Measurements from ENCODE around the gene CDK14. TPM values are rescaled to one million over a fixed set of nuclear protein-coding genes. Genes with fewer than 3 reads are reported as not detected.

Gene CDK14
- total RNA-seq, 4 donors from 2014 or later: 0.18 to 74.3 (median 7.3) TPM

DNA sequence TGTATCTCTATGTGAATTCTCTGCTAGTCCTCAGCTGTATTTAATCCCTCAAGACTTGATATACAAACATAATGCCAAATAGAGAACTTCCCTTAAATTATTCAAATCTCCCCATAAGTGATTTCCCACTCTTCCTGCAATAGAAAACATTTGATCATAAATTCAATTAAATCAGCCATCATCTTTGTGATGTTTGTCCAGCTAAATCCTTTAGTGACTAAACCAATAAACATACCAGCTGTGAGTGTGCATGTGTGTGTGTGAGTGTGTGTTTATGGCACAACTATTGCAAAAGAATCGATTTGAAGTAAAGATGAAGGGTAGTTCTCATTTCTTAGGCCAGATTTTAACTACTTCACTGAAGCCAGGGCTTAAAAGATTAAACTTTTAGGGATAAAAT lies 492.6 kb downstream of the CDK14 start:
- TF ChIP-seq CTCF (IDR thresholded peaks at IDR 0.05): no peak
- no peak for TF ChIP-seq POLR2A (IDR thresholded peaks at IDR 0.05)
- Histone ChIP-seq H3K4me1 (no peaks in the 10 kb centered on the region), H3K36me3 (no peaks in the 10 kb centered on the region), H3K27me3 (no peaks in the 10 kb centered on the region), H3K4me3 (no peak overlapping the region), H3K9me3 (no peaks in the 10 kb centered on the region), H3K27ac (no peak overlapping the region)
- DNase-seq: no peak

GRCh38 chr7:91089382-91089963 lies 493.4 kb downstream of the CDK14 start:
- Histone ChIP-seq H3K4me3 (no peak overlapping the region), H3K27me3 (no peaks in the 10 kb centered on the region), H3K4me1 (no peaks in the 10 kb centered on the region), H3K9me3 (no peaks in the 10 kb centered on the region), H3K36me3 (no peaks in the 10 kb centered on the region), H3K27ac (no peak overlapping the region)
- DNase-seq: no peak
- TF ChIP-seq POLR2A (IDR thresholded peaks at IDR 0.05) (no peak), CTCF (IDR thresholded peaks at IDR 0.05) (peak; percentile 34 to 68 (median 51))

GRCh38 chr7:91090684-91091083 lies 494.6 kb downstream of the CDK14 start:
- H3K36me3 ChIP-seq: no peaks in the 10 kb centered on the region
- DNase-seq: no peak
- no peaks in the 10 kb centered on the region for H3K4me1 ChIP-seq
- no peak overlapping the region for H3K4me3 ChIP-seq
- no peak overlapping the region for H3K27ac ChIP-seq
- no peak for TF ChIP-seq POLR2A (IDR thresholded peaks at IDR 0.05)
- no peak for TF ChIP-seq CTCF (IDR thresholded peaks at IDR 0.05)
- H3K27me3 ChIP-seq: no peaks in the 10 kb centered on the region
- H3K9me3 ChIP-seq: no peaks in the 10 kb centered on the region

DNA sequence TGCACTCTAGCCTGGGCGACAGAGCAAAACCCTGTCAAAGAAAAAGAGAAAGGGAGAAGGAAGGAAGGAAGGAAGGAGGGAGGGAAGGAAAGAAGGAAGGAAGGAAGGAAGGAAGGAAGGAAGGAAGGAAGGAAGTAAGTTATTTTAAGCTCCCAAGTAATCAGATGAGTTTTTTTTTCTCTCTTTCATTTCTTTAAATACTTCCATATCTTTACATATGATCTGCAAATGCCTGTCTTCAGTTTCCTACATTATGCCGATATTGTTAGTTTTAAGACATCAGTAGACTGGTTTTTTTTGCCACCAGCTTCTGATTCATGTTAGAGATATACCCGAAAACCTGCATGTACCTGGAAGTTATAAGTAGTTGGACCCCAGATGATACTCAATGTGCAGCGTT lies 495.5 kb downstream of the CDK14 start:
- Histone ChIP-seq H3K4me1 (no peaks in the 10 kb centered on the region), H3K36me3 (no peaks in the 10 kb centered on the region), H3K9me3 (no peaks in the 10 kb centered on the region), H3K4me3 (no peak overlapping the region), H3K27me3 (no peaks in the 10 kb centered on the region), H3K27ac (no peak overlapping the region)
- DNase-seq: no peak
- TF ChIP-seq CTCF (IDR thresholded peaks at IDR 0.05): no peak
- no peak for TF ChIP-seq POLR2A (IDR thresholded peaks at IDR 0.05)

DNA sequence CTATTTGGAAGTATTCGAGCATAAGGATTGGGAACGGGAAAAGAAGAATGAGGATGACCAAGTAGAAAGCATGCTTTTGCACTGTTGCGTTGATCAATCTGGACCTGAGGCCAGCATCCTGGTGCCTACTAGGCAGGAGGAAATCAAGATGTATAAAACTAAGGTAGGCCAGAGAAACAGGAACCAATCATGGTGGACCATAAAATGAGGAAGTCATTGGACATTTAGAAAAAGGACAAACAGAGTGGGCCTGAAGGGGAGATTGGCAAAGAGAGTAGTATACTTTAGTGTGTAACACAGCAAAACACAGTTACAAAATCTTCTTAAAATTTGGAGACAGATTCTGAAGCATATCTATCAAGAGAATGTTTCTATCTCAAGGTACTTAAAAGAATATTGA lies 497.1 kb downstream of the CDK14 start:
- no peak for TF ChIP-seq CTCF (IDR thresholded peaks at IDR 0.05)
- TF ChIP-seq POLR2A (IDR thresholded peaks at IDR 0.05): no peak
- no peaks in the 10 kb centered on the region for H3K4me1 ChIP-seq
- no peak for DNase-seq
- no peak overlapping the region for H3K27ac ChIP-seq
- no peaks in the 10 kb centered on the region for H3K9me3 ChIP-seq
- H3K27me3 ChIP-seq: no peaks in the 10 kb centered on the region
- no peak overlapping the region for H3K4me3 ChIP-seq
- H3K36me3 ChIP-seq: no peaks in the 10 kb centered on the region

- H3K4me1 ChIP-seq: no peaks in the 10 kb centered on the region
- TF ChIP-seq POLR2A (IDR thresholded peaks at IDR 0.05) (no peak), CTCF (IDR thresholded peaks at IDR 0.05) (no peak)
- DNase-seq: no peak
- no peaks in the 10 kb centered on the region for H3K27me3 ChIP-seq
- H3K4me3 ChIP-seq: no peak overlapping the region
- H3K36me3 ChIP-seq: no peaks in the 10 kb centered on the region
- H3K27ac ChIP-seq: no peak overlapping the region
- H3K9me3 ChIP-seq: no peaks in the 10 kb centered on the region
Observed at GRCh38 chr7:91098566-91098965, 502.4 kb downstream of the CDK14 start.
